Neural progenitor cell (in vitro differentiated cells): ENCODE measurements around the gene SYT3. TPM values are rescaled to one million over a fixed set of nuclear protein-coding genes. Genes with fewer than 3 reads are reported as not detected.

Experiments
- DNase-seq: peaks from one replicate; pipeline ENCODE4 v3.0.0-alpha.2; 2016; ENCODE audit warnings: low spot score
- H2AFZ ChIP-seq: fragments of 200-600 bp; sonication (generic); replicated peaks from 2 replicates; pipeline ENCODE4 v1.6.1; 2016; ENCODE audit warnings: antibody characterized with exemption
- H3F3A ChIP-seq: fragments of 200-600 bp; sonication (generic); 2 replicates; pipeline ENCODE4 v1.6.1; 2016; ENCODE audit warnings: antibody characterized with exemption, low read depth
- H3K27ac ChIP-seq: fragments of 200-600 bp; sonication (generic); 2 replicates; pipeline ENCODE4 v1.5.1; 2016; ENCODE audit warnings: mild to moderate bottlenecking
- H3K27me3 ChIP-seq: fragments of 200-600 bp; sonication (generic); 2 replicates; pipeline ENCODE4 v1.6.1; 2016; ENCODE audit warnings: mild to moderate bottlenecking, moderate library complexity
- H3K36me3 ChIP-seq: fragments of 200-600 bp; sonication (generic); 2 replicates; pipeline ENCODE4 v1.5.1; 2016
- H3K4me1 ChIP-seq: fragments of 200-600 bp; sonication (generic); 2 replicates; pipeline ENCODE4 v1.6.1; 2016; ENCODE audit warnings: mixed run types
- H3K4me2 ChIP-seq: fragments of 200-600 bp; sonication (generic); 2 replicates; pipeline ENCODE4 v1.6.1; 2016
- H3K4me3 ChIP-seq: fragments of 200-600 bp; sonication (generic); 2 replicates; pipeline ENCODE4 v1.5.1; 2016
- H3K79me2 ChIP-seq: fragments of 200-600 bp; sonication (generic); 2 replicates; pipeline ENCODE4 v1.6.1; 2016; ENCODE audit warnings: low read depth
- H3K9ac ChIP-seq: fragments of 200-600 bp; sonication (generic); 2 replicates; pipeline ENCODE4 v1.6.1; 2016
- H3K9me3 ChIP-seq: fragments of 200-600 bp; sonication (generic); 2 replicates; pipeline ENCODE4 v1.5.1; 2016; ENCODE audit warnings: low read depth
- H4K20me1 ChIP-seq: fragments of 200-600 bp; sonication (generic); 2 replicates; pipeline ENCODE4 v1.6.1; 2016; ENCODE audit warnings: low read depth
- H3K27ac Mint-ChIP-seq: 3 replicates; pipeline ENCODE4 v1.8.0; 2021; ENCODE audit warnings: mixed read lengths
- H3K27me3 Mint-ChIP-seq: 2 replicates; pipeline ENCODE4 v1.8.0; 2022; ENCODE audit warnings: low read depth, mild to moderate bottlenecking, inconsistent platforms, moderate library complexity, mixed read lengths; ENCODE audit not compliant: insufficient read depth
- H3K36me3 Mint-ChIP-seq: 3 replicates; pipeline ENCODE4 v1.8.0; 2021; ENCODE audit warnings: mixed read lengths
- H3K4me1 Mint-ChIP-seq: 3 replicates; pipeline ENCODE4 v1.8.0; 2021; ENCODE audit warnings: mixed read lengths
- H3K4me3 Mint-ChIP-seq: 3 replicates; pipeline ENCODE4 v1.8.0; 2021; ENCODE audit warnings: mild to moderate bottlenecking, moderate library complexity, mixed read lengths
- H3K9me3 Mint-ChIP-seq: 3 replicates; pipeline ENCODE4 v1.8.0; 2020; ENCODE audit warnings: mixed read lengths
- EZH2 ChIP-seq: fragments of 200-600 bp; sonication (generic); IDR thresholded peaks from 2 replicates; pipeline ENCODE4 v1.6.1; 2017; ENCODE audit warnings: antibody characterized with exemption, mild to moderate bottlenecking, moderate library complexity
- EZH2phosphoT487 ChIP-seq: fragments of 200-600 bp; sonication (generic); IDR thresholded peaks from 2 replicates; pipeline ENCODE4 v1.6.1; 2017; ENCODE audit warnings: antibody characterized with exemption
- total RNA-seq: library from RNA; depleted of rRNA; stranded (reverse); fragments of >200 nt; gene quantifications from 2 replicates; pipeline ENCODE4 v1.2.3, GENCODE V29; 2015; ENCODE audit warnings: low replicate concordance
- TF ChIP-seq, protein P1 (sequence below): fragments of 200-600 bp; sonication (generic); IDR thresholded peaks from 2 replicates; pipeline ENCODE4 v1.5.1; 2017; ENCODE audit warnings: antibody characterized with exemption, mild to moderate bottlenecking

The SYT3 gene
- total RNA-seq, 1 donor from 2014 or later = 0.41 TPM

DNA sequence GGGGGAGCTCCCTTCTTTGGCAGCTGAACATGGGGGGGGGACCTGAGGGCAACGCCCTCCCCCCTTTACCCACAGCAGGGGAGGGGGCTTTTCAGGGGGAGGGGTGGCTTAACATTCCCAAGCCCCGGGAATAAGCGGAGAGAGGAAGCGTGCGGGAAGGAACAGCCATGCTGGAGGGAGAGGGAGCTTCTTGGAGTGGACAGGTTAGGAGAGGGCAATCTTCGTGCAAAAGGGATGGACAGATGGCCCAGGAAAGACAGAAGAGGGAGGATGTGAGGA is 20.3 kb upstream of the SYT3 start:
- H3K79me2 ChIP-seq = no peaks in the 10 kb centered on the region
- H3K4me1 ChIP-seq = no peaks in the 10 kb centered on the region
- H3K4me3 ChIP-seq = peak overlapping the region; percentile 53
- no peak overlapping the region for H2AFZ ChIP-seq
- TF ChIP-seq EZH2phosphoT487 (no peak), EZH2 (no peak)
- TF ChIP-seq, protein P1, sequence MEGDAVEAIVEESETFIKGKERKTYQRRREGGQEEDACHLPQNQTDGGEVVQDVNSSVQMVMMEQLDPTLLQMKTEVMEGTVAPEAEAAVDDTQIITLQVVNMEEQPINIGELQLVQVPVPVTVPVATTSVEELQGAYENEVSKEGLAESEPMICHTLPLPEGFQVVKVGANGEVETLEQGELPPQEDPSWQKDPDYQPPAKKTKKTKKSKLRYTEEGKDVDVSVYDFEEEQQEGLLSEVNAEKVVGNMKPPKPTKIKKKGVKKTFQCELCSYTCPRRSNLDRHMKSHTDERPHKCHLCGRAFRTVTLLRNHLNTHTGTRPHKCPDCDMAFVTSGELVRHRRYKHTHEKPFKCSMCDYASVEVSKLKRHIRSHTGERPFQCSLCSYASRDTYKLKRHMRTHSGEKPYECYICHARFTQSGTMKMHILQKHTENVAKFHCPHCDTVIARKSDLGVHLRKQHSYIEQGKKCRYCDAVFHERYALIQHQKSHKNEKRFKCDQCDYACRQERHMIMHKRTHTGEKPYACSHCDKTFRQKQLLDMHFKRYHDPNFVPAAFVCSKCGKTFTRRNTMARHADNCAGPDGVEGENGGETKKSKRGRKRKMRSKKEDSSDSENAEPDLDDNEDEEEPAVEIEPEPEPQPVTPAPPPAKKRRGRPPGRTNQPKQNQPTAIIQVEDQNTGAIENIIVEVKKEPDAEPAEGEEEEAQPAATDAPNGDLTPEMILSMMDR = no peak
- Mint-ChIP-seq H3K4me3 (peak overlapping the region; percentile 83), H3K4me1 (peaks cover 31% of the 10 kb centered on the region), H3K27ac (peak overlapping the region; percentile 57), H3K36me3 (peaks cover 5% of the 10 kb centered on the region), H3K27me3 (peaks cover 13% of the 10 kb centered on the region), H3K9me3 (peaks cover 1% of the 10 kb centered on the region)
- no peak overlapping the region for H3K9ac ChIP-seq
- H3K4me2 ChIP-seq = peak overlapping the region; percentile 71
- H3F3A ChIP-seq = peaks cover 7% of the 10 kb centered on the region
- DNase-seq = peak; percentile 64
- H3K27me3 ChIP-seq = peaks cover 3% of the 10 kb centered on the region
- H3K27ac ChIP-seq = peak overlapping the region; percentile 63
- no peaks in the 10 kb centered on the region for H3K9me3 ChIP-seq
- no peaks in the 10 kb centered on the region for H4K20me1 ChIP-seq
- H3K36me3 ChIP-seq = no peaks in the 10 kb centered on the region

DNA sequence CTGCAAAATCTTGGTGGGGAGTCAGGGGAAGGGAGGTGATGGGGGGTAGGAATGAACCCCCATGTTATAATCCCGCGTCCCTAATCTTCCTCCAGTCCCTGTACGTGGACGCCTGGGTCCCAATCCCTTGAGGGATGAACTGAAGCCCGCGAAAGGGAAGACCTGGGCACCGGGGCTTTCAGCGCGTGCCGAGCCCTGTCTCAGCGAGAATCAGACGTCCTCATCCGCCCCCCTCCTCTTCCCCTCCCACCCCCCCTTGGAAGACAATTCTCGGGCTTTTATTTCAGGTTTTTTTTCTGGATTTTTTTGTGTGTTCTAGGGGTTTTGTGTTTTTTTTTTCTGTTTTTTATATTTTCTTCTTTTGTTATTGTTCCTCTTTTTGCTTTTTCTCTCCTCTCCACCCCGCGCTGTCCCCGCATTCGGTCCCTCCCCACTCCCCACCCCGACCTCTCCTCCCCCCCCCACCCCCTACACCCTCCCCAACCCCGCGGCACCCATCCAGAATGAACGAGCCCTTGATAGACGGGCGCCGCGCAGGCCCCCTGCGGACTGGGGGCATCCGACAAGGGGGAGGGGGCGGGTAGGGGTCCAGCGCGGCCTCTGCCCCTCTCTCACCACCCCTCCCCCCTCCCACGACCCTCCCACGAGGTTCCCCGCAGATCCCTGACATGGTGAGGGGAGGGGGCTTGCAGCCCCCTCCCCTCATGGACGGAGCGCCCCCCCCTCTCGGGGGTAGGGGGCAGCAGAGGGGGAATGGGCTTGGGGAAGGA is 19.8 kb upstream of the SYT3 start:
- no peak overlapping the region for H3K27ac Mint-ChIP-seq
- H3K4me1 Mint-ChIP-seq = peaks cover 36% of the 10 kb centered on the region
- H3K4me3 ChIP-seq = peak overlapping the region; percentile 53
- H3K9ac ChIP-seq = no peak overlapping the region
- H2AFZ ChIP-seq = no peak overlapping the region
- peaks cover 2% of the 10 kb centered on the region for H3K36me3 Mint-ChIP-seq
- peak overlapping the region; percentile 63 for H3K27ac ChIP-seq
- H3K9me3 Mint-ChIP-seq = peaks cover 4% of the 10 kb centered on the region
- no peaks in the 10 kb centered on the region for H3K36me3 ChIP-seq
- H3F3A ChIP-seq = peaks cover 7% of the 10 kb centered on the region
- peak overlapping the region; percentile 86 for H3K4me3 Mint-ChIP-seq
- H4K20me1 ChIP-seq = no peaks in the 10 kb centered on the region
- H3K9me3 ChIP-seq = no peaks in the 10 kb centered on the region
- H3K27me3 ChIP-seq = peaks cover 3% of the 10 kb centered on the region
- TF ChIP-seq, protein P1 = no peak
- no peak for TF ChIP-seq EZH2
- TF ChIP-seq EZH2phosphoT487 = no peak
- peak overlapping the region; percentile 71 for H3K4me2 ChIP-seq
- DNase-seq = peak; percentile 72
- H3K79me2 ChIP-seq = no peaks in the 10 kb centered on the region
- peaks cover 11% of the 10 kb centered on the region for H3K27me3 Mint-ChIP-seq
- no peaks in the 10 kb centered on the region for H3K4me1 ChIP-seq

DNA sequence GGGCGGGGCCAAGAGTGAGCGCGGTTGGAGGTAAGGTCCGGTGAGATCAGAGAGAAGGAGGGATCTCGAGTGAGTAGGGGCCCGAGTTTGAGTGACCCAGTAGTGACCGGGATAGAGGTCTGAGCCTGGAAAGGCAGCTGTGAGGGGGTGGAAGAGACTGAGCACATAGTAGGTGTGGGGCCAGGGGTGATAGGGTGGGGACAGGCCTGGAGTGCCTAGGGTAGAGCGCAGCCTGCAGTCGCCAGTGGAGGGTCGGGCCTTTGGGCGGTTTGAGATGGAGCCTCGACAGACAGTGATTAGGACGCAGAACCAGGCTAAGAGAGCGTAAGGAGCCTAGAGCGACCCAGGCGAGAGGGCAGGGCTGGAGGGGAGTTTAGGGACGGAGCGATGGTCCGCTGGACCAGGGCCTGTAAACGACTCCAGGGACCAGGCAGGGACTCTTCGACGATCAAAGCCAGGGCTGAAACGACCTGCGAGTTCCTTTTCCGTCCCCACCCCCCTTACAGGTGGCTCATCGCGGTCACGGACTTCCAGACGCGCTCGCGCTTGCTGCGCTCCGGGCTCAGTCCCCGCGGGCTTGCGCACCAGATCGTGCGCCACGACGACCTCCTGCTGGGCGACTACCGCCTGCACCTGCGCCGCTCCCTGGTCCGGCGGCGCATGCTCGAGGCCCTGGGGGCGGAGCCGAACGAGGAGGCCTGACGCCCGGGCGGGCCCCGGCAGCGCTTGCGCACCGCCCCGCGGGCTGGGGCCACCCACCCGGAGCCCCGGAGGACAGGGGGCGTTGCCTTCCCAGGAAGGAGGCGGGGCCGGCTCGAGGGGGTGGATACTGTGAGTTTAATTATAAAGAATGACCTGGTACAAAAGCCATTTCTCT is 19.0 kb upstream of the SYT3 start:
- Histone ChIP-seq H4K20me1 (no peaks in the 10 kb centered on the region), H3K4me1 (no peaks in the 10 kb centered on the region), H3K4me2 (peak overlapping the region; percentile 71), H3K79me2 (no peaks in the 10 kb centered on the region), H3K9me3 (no peaks in the 10 kb centered on the region), H2AFZ (no peak overlapping the region), H3K9ac (no peak overlapping the region), H3K27me3 (peaks cover 3% of the 10 kb centered on the region), H3F3A (peaks cover 7% of the 10 kb centered on the region), H3K36me3 (no peaks in the 10 kb centered on the region), H3K27ac (no peak overlapping the region), H3K4me3 (peak overlapping the region; percentile 53)
- Mint-ChIP-seq H3K4me1 (peaks cover 42% of the 10 kb centered on the region), H3K36me3 (peaks cover 2% of the 10 kb centered on the region), H3K27ac (peak overlapping the region; percentile 90), H3K4me3 (peak overlapping the region; percentile 95), H3K9me3 (peaks cover 4% of the 10 kb centered on the region), H3K27me3 (peaks cover 11% of the 10 kb centered on the region)
- peak; percentile 94 for DNase-seq
- TF ChIP-seq EZH2 (no peak), EZH2phosphoT487 (no peak)
